ENCODE results near the gene PIP5K1C. TPM values are rescaled to one million over a fixed set of nuclear protein-coding genes. Genes with fewer than 3 reads are reported as not detected.
"Not testable (repeated sequence)": the region's sequence is repeated elsewhere in the genome, so short reads cannot be mapped to it uniquely, and the experiment has no call there.

The PIP5K1C gene
- total RNA-seq, 2 experiments from 2014 or later = 14.7 to 15.7 TPM

- DNase-seq = no peak
- Mint-ChIP-seq H3K36me3 (peaks cover 9% of the 10 kb centered on the region), H3K27ac (no peak overlapping the region), H3K4me3 (no peak overlapping the region), H3K27me3 (no peaks in the 10 kb centered on the region), H3K9me3 (no peaks in the 10 kb centered on the region), H3K4me1 (ENCODE audit: low read depth) (no peaks in the 10 kb centered on the region)
- ChIA-PET POLR2A (no interaction called here), CTCF (no interaction called here)
- intact Hi-C loops (cut with micrococcal nuclease) = no loop called here
Observed at GRCh38 chr19:3652422-3652821, 47.8 kb downstream of the PIP5K1C start.

- intact Hi-C loops (cut with micrococcal nuclease) = no loop called here
- no peak for DNase-seq
- no peaks in the 10 kb centered on the region for H3K4me1 Mint-ChIP-seq (ENCODE audit: low read depth)
- H3K9me3 Mint-ChIP-seq = no peaks in the 10 kb centered on the region
- no peak overlapping the region for H3K4me3 Mint-ChIP-seq
- no peaks in the 10 kb centered on the region for H3K27me3 Mint-ChIP-seq
- peaks cover 3% of the 10 kb centered on the region for H3K36me3 Mint-ChIP-seq
- ChIA-PET CTCF (no interaction called here), POLR2A (no interaction called here)
- no peak overlapping the region for H3K27ac Mint-ChIP-seq
Observed at GRCh38 chr19:3651684-3652083, 48.6 kb downstream of the PIP5K1C start.

- H3K27me3 Mint-ChIP-seq = no peaks in the 10 kb centered on the region
- H3K27ac Mint-ChIP-seq = no peak overlapping the region
- intact Hi-C loops (cut with micrococcal nuclease) = no loop called here
- no peak overlapping the region for H3K4me3 Mint-ChIP-seq
- CTCF ChIA-PET = interaction anchor here (0.6 kb wide), 1 partner anchor 82 kb away, joined by 3 read pairs; no protein-coding TSS in a partner anchor
- POLR2A ChIA-PET = no interaction called here
- peaks cover 1% of the 10 kb centered on the region for H3K36me3 Mint-ChIP-seq
- DNase-seq = no peak
- no peaks in the 10 kb centered on the region for H3K4me1 Mint-ChIP-seq (ENCODE audit: low read depth)
- no peaks in the 10 kb centered on the region for H3K9me3 Mint-ChIP-seq
Observed at GRCh38 chr19:3649888-3650287, 50.4 kb downstream of the PIP5K1C start.

DNA sequence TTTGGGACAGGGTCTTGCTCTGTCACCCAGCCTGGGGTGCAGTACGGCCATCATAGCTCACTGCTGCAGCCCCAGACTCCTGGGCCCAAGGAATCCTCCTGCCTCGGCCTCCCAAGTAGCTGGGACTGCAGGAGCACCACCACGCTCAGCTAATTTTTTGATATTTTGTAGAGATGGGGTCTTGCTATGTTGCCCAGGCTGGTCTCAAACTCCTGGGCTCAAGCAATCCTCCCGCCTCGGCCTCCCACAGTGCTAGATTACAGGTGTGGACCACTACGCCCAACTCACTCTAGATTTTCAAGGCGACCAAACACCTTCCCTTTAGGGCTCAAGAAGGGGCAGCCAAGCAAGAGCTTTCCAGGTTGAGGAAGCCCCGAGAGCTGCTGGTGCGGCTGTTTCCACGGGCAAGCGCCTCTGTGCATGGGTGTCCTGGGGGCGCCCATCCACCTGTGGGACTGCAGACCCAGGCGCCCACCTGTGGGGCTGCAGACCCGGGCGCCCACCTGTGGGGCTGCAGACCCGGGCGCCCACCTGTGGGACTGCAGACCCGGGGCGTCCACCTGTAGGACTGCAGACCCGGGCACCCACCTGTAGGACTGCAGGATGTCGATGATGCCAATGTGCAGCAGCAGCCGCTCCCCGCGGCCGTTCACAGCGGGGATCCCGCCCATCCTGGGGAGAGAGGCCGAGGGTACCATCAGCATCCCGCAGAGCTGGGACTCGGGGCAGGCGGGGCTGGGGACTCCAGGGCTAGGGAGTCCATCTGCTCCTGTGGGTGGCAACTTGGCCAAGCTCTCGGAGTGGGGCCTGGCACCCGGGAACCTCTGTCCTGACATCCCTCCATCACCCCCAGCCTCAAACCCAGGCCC, 52.0 kb downstream of the PIP5K1C start:
- Mint-ChIP-seq H3K9me3 (no peaks in the 10 kb centered on the region), H3K4me1 (ENCODE audit: low read depth) (no peaks in the 10 kb centered on the region), H3K27ac (no peak overlapping the region), H3K27me3 (no peaks in the 10 kb centered on the region), H3K36me3 (peaks cover 1% of the 10 kb centered on the region), H3K4me3 (no peak overlapping the region)
- POLR2A ChIA-PET = no interaction called here
- CTCF ChIA-PET = no interaction called here
- intact Hi-C loops (cut with micrococcal nuclease) = no loop called here
- DNase-seq = no peak

DNA sequence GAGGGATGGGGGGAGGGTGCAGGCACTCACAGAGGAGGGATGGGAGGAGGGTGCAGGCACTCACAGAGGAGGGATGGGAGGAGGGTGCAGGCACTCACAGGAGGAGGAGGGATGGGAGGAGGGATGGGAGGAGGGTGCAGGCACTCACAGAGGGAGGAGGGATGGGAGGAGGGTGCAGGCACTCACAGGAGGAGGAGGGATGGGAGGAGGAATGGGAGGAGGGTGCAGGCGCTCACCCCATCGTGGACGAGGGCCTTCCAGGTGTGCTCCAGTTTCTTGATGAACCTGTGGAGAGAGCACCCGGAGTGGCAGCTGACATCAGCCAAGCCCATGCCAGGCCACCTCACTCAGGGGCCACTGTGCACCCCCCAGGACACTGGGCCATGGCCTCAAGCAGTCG, 53.2 kb downstream of the PIP5K1C start:
- H3K27ac Mint-ChIP-seq; DNase-seq; H3K27me3 Mint-ChIP-seq; CTCF ChIA-PET; H3K9me3 Mint-ChIP-seq; H3K4me1 Mint-ChIP-seq (ENCODE audit: low read depth); intact Hi-C loops (cut with micrococcal nuclease); H3K4me3 Mint-ChIP-seq; POLR2A ChIA-PET; H3K36me3 Mint-ChIP-seq: not testable (repeated sequence)

- intact Hi-C loops (cut with micrococcal nuclease) = no loop called here
- no peak overlapping the region for H3K4me3 Mint-ChIP-seq
- DNase-seq = no peak
- no peaks in the 10 kb centered on the region for H3K27me3 Mint-ChIP-seq
- no peaks in the 10 kb centered on the region for H3K4me1 Mint-ChIP-seq (ENCODE audit: low read depth)
- H3K9me3 Mint-ChIP-seq = no peaks in the 10 kb centered on the region
- no peak overlapping the region for H3K27ac Mint-ChIP-seq
- CTCF ChIA-PET = interaction anchor here (0.6 kb wide), 1 partner anchor 54 kb away, joined by 3 read pairs; the partner anchor contains the start of gene PIP5K1C
- H3K36me3 Mint-ChIP-seq = peaks cover 4% of the 10 kb centered on the region
- POLR2A ChIA-PET = no interaction called here
Observed at GRCh38 chr19:3646336-3647092, 53.8 kb downstream of the PIP5K1C start.

DNA sequence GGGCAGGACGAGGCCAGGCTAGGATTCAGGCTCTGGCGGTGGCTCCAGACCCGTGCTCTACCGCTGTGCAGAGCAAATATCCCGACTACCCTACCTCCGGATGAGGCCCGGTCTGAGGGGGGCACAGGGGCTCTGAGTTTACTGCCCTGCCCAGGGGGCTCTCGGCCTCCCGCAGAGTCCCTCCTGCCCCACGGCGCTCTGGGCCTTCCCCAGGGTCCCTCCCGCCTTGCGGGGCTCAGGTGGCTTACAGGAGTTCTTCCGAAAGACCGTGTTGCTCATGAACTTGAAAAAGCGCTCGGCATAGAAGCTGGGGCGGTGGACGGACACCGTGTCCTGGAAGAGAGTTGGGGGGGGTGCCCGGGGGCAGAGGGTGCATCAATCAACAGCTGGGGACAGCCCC, 54.5 kb downstream of the PIP5K1C start:
- Mint-ChIP-seq H3K27ac (no peak overlapping the region), H3K4me1 (ENCODE audit: low read depth) (no peaks in the 10 kb centered on the region), H3K9me3 (no peaks in the 10 kb centered on the region), H3K27me3 (no peaks in the 10 kb centered on the region), H3K36me3 (peaks cover 4% of the 10 kb centered on the region), H3K4me3 (no peak overlapping the region)
- CTCF ChIA-PET = no interaction called here
- POLR2A ChIA-PET = no interaction called here
- DNase-seq = no peak
- intact Hi-C loops (cut with micrococcal nuclease) = no loop called here

DNA sequence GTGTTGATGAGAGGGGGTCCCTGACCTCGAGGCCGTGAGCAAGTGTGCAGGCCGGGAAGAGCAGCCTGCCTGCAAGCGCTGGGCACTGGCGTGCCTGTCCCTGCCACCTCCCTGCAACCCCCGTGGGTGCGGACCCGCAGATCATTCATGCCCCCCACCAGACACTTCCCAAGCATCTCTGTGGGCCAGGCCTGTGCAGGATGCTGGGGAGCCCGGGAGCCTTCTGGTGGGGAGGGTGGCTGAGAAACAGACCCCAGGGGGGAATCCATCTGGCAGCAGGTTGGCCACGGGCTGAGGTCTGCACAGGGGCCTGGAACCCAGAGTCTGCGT, 55.2 kb downstream of the PIP5K1C start:
- POLR2A ChIA-PET = no interaction called here
- H3K4me1 Mint-ChIP-seq (ENCODE audit: low read depth) = no peaks in the 10 kb centered on the region
- no peaks in the 10 kb centered on the region for H3K9me3 Mint-ChIP-seq
- no peak overlapping the region for H3K4me3 Mint-ChIP-seq
- intact Hi-C loops (cut with micrococcal nuclease) = no loop called here
- no peak for DNase-seq
- CTCF ChIA-PET = no interaction called here
- H3K27me3 Mint-ChIP-seq = no peaks in the 10 kb centered on the region
- peaks cover 5% of the 10 kb centered on the region for H3K36me3 Mint-ChIP-seq
- H3K27ac Mint-ChIP-seq = no peak overlapping the region

GRCh38 chr19:3644351-3645066, 55.8 kb downstream of the PIP5K1C start:
- H3K27me3 Mint-ChIP-seq = no peaks in the 10 kb centered on the region
- POLR2A ChIA-PET = no interaction called here
- no peak overlapping the region for H3K27ac Mint-ChIP-seq
- H3K36me3 Mint-ChIP-seq = peaks cover 7% of the 10 kb centered on the region
- no peaks in the 10 kb centered on the region for H3K4me1 Mint-ChIP-seq (ENCODE audit: low read depth)
- no peak for DNase-seq
- no peak overlapping the region for H3K4me3 Mint-ChIP-seq
- H3K9me3 Mint-ChIP-seq = no peaks in the 10 kb centered on the region
- CTCF ChIA-PET = no interaction called here
- intact Hi-C loops (cut with micrococcal nuclease) = no loop called here

DNA sequence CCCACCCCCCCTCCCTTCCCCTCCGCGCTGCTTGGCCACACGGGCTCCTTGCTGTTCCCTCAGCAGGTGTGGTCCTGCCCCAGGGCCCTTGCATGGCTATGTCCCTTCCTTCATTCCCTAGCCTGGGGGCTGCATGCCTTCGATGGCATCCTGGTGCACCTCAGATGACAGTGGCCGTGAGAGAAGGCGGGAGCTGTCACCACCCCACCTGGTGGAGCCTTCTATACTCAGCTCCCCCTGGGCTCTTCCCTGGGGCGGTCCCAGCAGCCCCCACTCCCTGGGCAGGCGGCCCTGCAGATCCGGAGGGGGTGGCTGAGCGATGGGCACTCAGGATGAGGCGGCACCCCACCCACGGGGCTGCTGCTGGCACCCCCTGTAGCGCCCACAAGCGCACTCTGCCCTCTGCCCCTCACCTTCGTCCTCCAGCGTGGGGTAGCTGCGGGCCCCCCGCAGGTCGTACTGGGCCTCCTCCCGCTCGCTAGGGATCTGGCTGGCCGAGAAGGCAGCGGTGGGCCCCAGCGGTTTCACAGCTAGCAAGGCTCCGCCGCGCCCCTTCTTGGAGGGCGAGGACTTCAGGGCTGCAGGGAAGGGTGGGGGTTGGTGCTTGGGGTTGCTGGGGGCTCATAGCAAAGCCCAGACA, 56.5 kb downstream of the PIP5K1C start:
- Mint-ChIP-seq H3K27ac (no peak overlapping the region), H3K9me3 (no peaks in the 10 kb centered on the region), H3K27me3 (no peaks in the 10 kb centered on the region), H3K4me3 (no peak overlapping the region), H3K4me1 (ENCODE audit: low read depth) (no peaks in the 10 kb centered on the region), H3K36me3 (peaks cover 7% of the 10 kb centered on the region)
- DNase-seq = no peak
- ChIA-PET CTCF (no interaction called here), POLR2A (no interaction called here)
- intact Hi-C loops (cut with micrococcal nuclease) = no loop called here

- H3K9me3 Mint-ChIP-seq = no peaks in the 10 kb centered on the region
- CTCF ChIA-PET = no interaction called here
- H3K4me3 Mint-ChIP-seq = no peak overlapping the region
- H3K36me3 Mint-ChIP-seq = peaks cover 11% of the 10 kb centered on the region
- no peak overlapping the region for H3K27ac Mint-ChIP-seq
- intact Hi-C loops (cut with micrococcal nuclease) = no loop called here
- DNase-seq = peak; percentile 31
- POLR2A ChIA-PET = no interaction called here
- no peaks in the 10 kb centered on the region for H3K4me1 Mint-ChIP-seq (ENCODE audit: low read depth)
- no peaks in the 10 kb centered on the region for H3K27me3 Mint-ChIP-seq
Observed at GRCh38 chr19:3642987-3643673, 57.1 kb downstream of the PIP5K1C start.

DNA sequence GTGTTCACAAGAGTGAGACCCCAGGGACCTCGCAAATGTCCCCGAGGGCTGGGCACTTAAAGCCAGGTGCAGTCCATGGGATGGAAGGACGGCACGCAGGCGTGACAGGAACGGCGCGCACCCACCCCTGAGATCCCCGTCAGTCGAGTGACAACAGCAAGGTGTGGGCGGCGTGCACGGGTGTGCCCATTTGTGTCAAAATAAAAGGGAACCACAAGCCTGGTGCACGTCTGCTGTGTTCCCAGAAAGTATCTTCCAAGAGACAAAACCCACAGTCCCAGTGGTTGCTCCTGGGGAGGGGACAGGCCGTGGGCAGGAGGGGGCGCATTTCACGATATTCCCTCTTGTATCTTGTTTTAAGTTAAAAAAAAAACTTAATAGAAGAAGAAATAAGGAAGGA, 58.0 kb downstream of the PIP5K1C start:
- peaks cover 11% of the 10 kb centered on the region for H3K36me3 Mint-ChIP-seq
- H3K27ac Mint-ChIP-seq = no peak overlapping the region

More for the DNA sequence above, 58.0 kb downstream of the PIP5K1C start:
- Mint-ChIP-seq H3K27me3 (no peaks in the 10 kb centered on the region), H3K4me1 (ENCODE audit: low read depth) (no peaks in the 10 kb centered on the region), H3K9me3 (no peaks in the 10 kb centered on the region), H3K4me3 (no peak overlapping the region)
- CTCF ChIA-PET = no interaction called here
- intact Hi-C loops (cut with micrococcal nuclease) = no loop called here
- POLR2A ChIA-PET = no interaction called here
- DNase-seq = no peak

Data from activated CD4-positive, alpha-beta memory T cell treated with anti-CD3 and anti-CD28 coated beads for 36 hours (primary cell).